Omental fat pad (tissue), 4 donors: Measurements from ENCODE around the gene PGLYRP4. TPM values are rescaled to one million over a fixed set of nuclear protein-coding genes. Genes with fewer than 3 reads are reported as not detected.

Experiments used
- ATAC-seq: fragments of 150-250 bp; one replicate; pipeline ENCODE4 v1.9.1; 2016; ENCODE audit warnings: mild to moderate bottlenecking, moderate library complexity; ENCODE audit not compliant: low FRiP score
- DNase-seq: peaks from one replicate; pipeline ENCODE4 v3.0.0-alpha.2; 2019; ENCODE audit warnings: low spot score
- CTCF ChIP-seq, 3 donors: fragments of 450-650 bp; IDR thresholded peaks; one replicate each; pipeline ENCODE4 v1.5.1; 2016 to 2017; ENCODE audit warnings: antibody characterized with exemption in 3 of 3, mild to moderate bottlenecking in 3 of 3, moderate library complexity in 2 of 3
- total RNA-seq, 4 donors: library from RNA; depleted of rRNA; stranded (reverse); fragments of >200 nt; gene quantifications; one replicate each; pipeline ENCODE4 v1.1.0, GENCODE V29; 2016

PGLYRP4 gene
- total RNA-seq, 4 donors from 2014 or later, result not detected

GRCh38 chr1:153344718-153345025, 4.0 kb downstream of the PGLYRP4 start:
- ATAC-seq (no peak), DNase-seq (no peak)
- TF ChIP-seq CTCF (IDR thresholded peaks at IDR 0.05), result no peak

- DNase-seq (no peak), ATAC-seq (no peak)
- no peak for TF ChIP-seq CTCF (IDR thresholded peaks at IDR 0.05)
Measured at GRCh38 chr1:153343811-153344717, 4.6 kb downstream of the PGLYRP4 start.

GRCh38 chr1:153343040-153343681, 5.5 kb downstream of the PGLYRP4 start:
- no peak for ATAC-seq
- DNase-seq, result no peak
- TF ChIP-seq CTCF (IDR thresholded peaks at IDR 0.05), result no peak

- ATAC-seq (no peak), DNase-seq (no peak)
- TF ChIP-seq CTCF (IDR thresholded peaks at IDR 0.05), result no peak
Measured at GRCh38 chr1:153342178-153342577, 6.5 kb downstream of the PGLYRP4 start.

- no peak for TF ChIP-seq CTCF (IDR thresholded peaks at IDR 0.05)
- ATAC-seq (no peak), DNase-seq (no peak)
Measured at GRCh38 chr1:153341431-153341934, 7.2 kb downstream of the PGLYRP4 start.

GRCh38 chr1:153340356-153340755, 8.3 kb downstream of the PGLYRP4 start:
- no peak for ATAC-seq
- no peak for TF ChIP-seq CTCF (IDR thresholded peaks at IDR 0.05)
- no peak for DNase-seq
